HepG2 (cell line): ENCODE data around the gene TGDS. TPM values are rescaled to one million over a fixed set of nuclear protein-coding genes. Genes with fewer than 3 reads are reported as not detected.

Experiments
- ATAC-seq: fragments of 200-7000 bp; cut with Tn5 transposase; 3 replicates; pipeline ENCODE4 v1.9.1; 2020; ENCODE audit warnings: mild to moderate bottlenecking, moderate library complexity
- BruUV-seq: library from RNA; stranded (reverse); fragments of 400-500 nt; replicated peaks from 2 replicates; lab custom pipeline; 2021; lab: Mats Ljungman, UMichigan
- CTCF ChIA-PET: fragments of 300-600 bp; formaldehyde crosslinking; extraction: SDS; loops from one replicate; lab custom pipeline; 2021; ENCODE audit warnings: low total read pairs, inconsistent platforms, low intra/inter-chr PET ratio; lab: Yijun Ruan, JAX
- POLR2A ChIA-PET: fragments of 350-600 bp; sonication (Branson Sonifier 250); formaldehyde crosslinking; loops from one replicate; lab custom pipeline; 2020; ENCODE audit warnings: antibody characterized with exemption, inconsistent platforms; lab: Yijun Ruan, JAX
- DNase-seq: peaks from one replicate; pipeline ENCODE4 v3.0.0-alpha.2; 2015; ENCODE audit warnings: low spot score
- FAIRE-seq: peaks from 3 replicates; lab custom pipeline; 2011; peaks lifted over from hg19 to GRCh38; lab: Jason Lieb, UNC
- H2AFZ ChIP-seq: one replicate; pipeline ENCODE4 v1.6.1; 2011; ENCODE audit warnings: low read length, inconsistent platforms
- H3K27ac ChIP-seq: fragments of 300-600 bp; 3 replicates; pipeline ENCODE4 v1.8.0; 2011; ENCODE audit warnings: mixed run types, mild to moderate bottlenecking, mixed read lengths, low read length, inconsistent platforms; ENCODE audit not compliant: insufficient read depth; ENCODE audit errors: extremely low read length
- H3K27me3 ChIP-seq, 2 experiments: fragments of 200-600 bp in 1 of 2; 2 replicates in 1 of 2; 3 replicates in 1 of 2; pipeline versions ENCODE4 v1.6.0 to v1.8.0; 2011; ENCODE audit warnings: low read length in 2 of 2, mild to moderate bottlenecking in 2 of 2, moderate library complexity in 2 of 2, inconsistent platforms in 1 of 2; ENCODE audit not compliant: insufficient read depth in 2 of 2, control insufficient read depth in 1 of 2
- H3K36me3 ChIP-seq, 2 experiments: fragments of 200-600 bp in 1 of 2; replicated peaks in 1 of 2; 2 replicates in 1 of 2; 3 replicates in 1 of 2; pipeline versions ENCODE4 v1.5.1 to v1.8.0; 2011; ENCODE audit warnings: low read length in 2 of 2, inconsistent platforms in 1 of 2; ENCODE audit not compliant: insufficient read depth in 2 of 2, control insufficient read depth in 1 of 2
- H3K4me1 ChIP-seq: 2 replicates; pipeline ENCODE4 v1.5.1; 2012; ENCODE audit warnings: low read length, inconsistent platforms; ENCODE audit not compliant: insufficient read depth
- H3K4me2 ChIP-seq: 2 replicates; pipeline ENCODE4 v1.6.0; 2011; ENCODE audit warnings: low read depth, low read length, inconsistent platforms
- H3K4me3 ChIP-seq, 3 experiments: fragments of 200-600 bp in 1 of 3; sonication (generic), shearing (Covaris generic) in 1 of 3; replicated peaks in 1 of 3; 2 replicates each; pipeline ENCODE4 v1.5.1; 2011 to 2016; ENCODE audit warnings: low read length in 3 of 3, inconsistent platforms in 2 of 3, low read depth in 2 of 3, mild to moderate bottlenecking in 2 of 3, control low read depth in 1 of 3, mixed read lengths in 1 of 3; ENCODE audit not compliant: insufficient read depth in 1 of 3
- H3K79me2 ChIP-seq: one replicate; pipeline ENCODE4 v1.6.1; 2011; ENCODE audit warnings: low read length, inconsistent platforms; ENCODE audit not compliant: insufficient read depth
- H3K9ac ChIP-seq: 2 replicates; pipeline ENCODE4 v1.6.0; 2011; ENCODE audit warnings: mild to moderate bottlenecking, low read depth, low read length, inconsistent platforms; ENCODE audit not compliant: insufficient read depth
- H3K9me3 ChIP-seq: 2 replicates; pipeline ENCODE4 v1.5.1; 2012; ENCODE audit warnings: mild to moderate bottlenecking, low read length
- H4K20me1 ChIP-seq: 2 replicates; pipeline ENCODE4 v1.6.0; 2011; ENCODE audit warnings: inconsistent platforms, mild to moderate bottlenecking, low read length, moderate library complexity; ENCODE audit not compliant: insufficient read depth
- BHLHE40 ChIP-seq: IDR thresholded peaks from 2 replicates; pipeline ENCODE4 v1.6.1; 2011; ENCODE audit warnings: low read length, improper control_type of control experiment
- KLF12 ChIP-seq: sonication (generic); formaldehyde crosslinking; IDR thresholded peaks from 2 replicates; pipeline ENCODE4 v1.4.0; 2020; ENCODE audit warnings: missing genetic modification reagents, borderline replicate concordance
- NFIC ChIP-seq: IDR thresholded peaks from 2 replicates; pipeline ENCODE4 v1.6.1; 2012; ENCODE audit warnings: mild to moderate bottlenecking, low read length, inconsistent platforms
- PAWR ChIP-seq: sonication (generic); formaldehyde crosslinking; IDR thresholded peaks from 2 replicates; pipeline ENCODE4 v1.4.0; 2020; ENCODE audit warnings: missing genetic modification reagents, mild to moderate bottlenecking, borderline replicate concordance
- ZFP36L1 ChIP-seq: sonication (generic); formaldehyde crosslinking; IDR thresholded peaks from 2 replicates; pipeline ENCODE4 v1.8.0; 2022; ENCODE audit warnings: mild to moderate bottlenecking, missing genetic modification reagents, moderate library complexity
- ZNF143 ChIP-seq: sonication (generic); formaldehyde crosslinking; IDR thresholded peaks from 2 replicates; pipeline ENCODE4 v1.4.0; 2020; ENCODE audit warnings: missing genetic modification reagents
- ZNF441 ChIP-seq: sonication (generic); formaldehyde crosslinking; IDR thresholded peaks from 2 replicates; pipeline ENCODE4 v1.7.0; 2021; ENCODE audit warnings: missing genetic modification reagents, borderline replicate concordance
- WGBS: methylation state at CpG from one replicate; pipeline ENCODE4 v1.1.6; 2017; ENCODE audit warnings: low lambda C conversion rate; 5-methylcytosine and 5-hydroxymethylcytosine counted together
- in situ Hi-C: cut with HindIII; loops from 2 replicates; pipeline ENCODE4 v1.10.0; 2017; ENCODE audit warnings: low pct_unique_long_range_greater_than_20kb; ENCODE audit not compliant: extremely low pct_ligation_motif_present
- intact Hi-C: fragments of 100-400 bp; cut with micrococcal nuclease; formaldehyde crosslinking; loops from one replicate; pipeline ENCODE4 v1.10.0; 2022; ENCODE audit not compliant: unreplicated experiment
- polyA plus RNA-seq, 8 experiments: library from polyadenylated mRNA; depleted of rRNA in 3 of 8; stranded (reverse) in 7 of 8; unstranded in 1 of 8; fragments of >200 nt; fragmentation: Illumina TruSeq in 4 of 8; extraction: Trizol in 4 of 8; gene quantifications; 2 replicates each; pipeline versions ENCODE4 v1.2.1 to v1.2.3, GENCODE V29; 2011 to 2016; ENCODE audit warnings: low read depth in 4 of 8, missing spikeins in 1 of 8, mixed read lengths in 1 of 8; ENCODE audit not compliant: insufficient read depth in 1 of 8
- total RNA-seq, 5 experiments: library from RNA; depleted of rRNA; stranded (reverse); fragments of >200 nt; fragmentation: Illumina TruSeq; extraction: Trizol; gene quantifications; 2 replicates each; pipeline ENCODE4 v1.2.3, GENCODE V29; 2016; ENCODE audit warnings: low read depth in 1 of 5
- TF ChIP-seq, protein P1 (sequence below): sonication (generic); IDR thresholded peaks from 2 replicates; pipeline ENCODE4 v1.6.1; 2016; ENCODE audit warnings: low read depth, borderline replicate concordance
- TF ChIP-seq, protein P2 (sequence below): sonication (generic); formaldehyde crosslinking; IDR thresholded peaks from 2 replicates; pipeline ENCODE4 v1.4.0; 2020; ENCODE audit warnings: low read depth, mild to moderate bottlenecking, missing genetic modification reagents
- TF ChIP-seq, protein P3 (sequence below): sonication (generic); formaldehyde crosslinking; IDR thresholded peaks from 2 replicates; pipeline ENCODE4 v1.4.0; 2020; ENCODE audit warnings: missing genetic modification reagents
- TF ChIP-seq, protein P4 (sequence below): sonication (generic); formaldehyde crosslinking; IDR thresholded peaks from 2 replicates; pipeline ENCODE4 v1.5.1; 2020; ENCODE audit warnings: mild to moderate bottlenecking, missing genetic modification reagents, moderate library complexity

Gene TGDS
- total and polyA plus RNA-seq, 2 of the 13 experiments (the other 11 are each of a cell fraction or from before 2014, with no cell fraction given) = 15.5 to 17.9 TPM

DNA sequence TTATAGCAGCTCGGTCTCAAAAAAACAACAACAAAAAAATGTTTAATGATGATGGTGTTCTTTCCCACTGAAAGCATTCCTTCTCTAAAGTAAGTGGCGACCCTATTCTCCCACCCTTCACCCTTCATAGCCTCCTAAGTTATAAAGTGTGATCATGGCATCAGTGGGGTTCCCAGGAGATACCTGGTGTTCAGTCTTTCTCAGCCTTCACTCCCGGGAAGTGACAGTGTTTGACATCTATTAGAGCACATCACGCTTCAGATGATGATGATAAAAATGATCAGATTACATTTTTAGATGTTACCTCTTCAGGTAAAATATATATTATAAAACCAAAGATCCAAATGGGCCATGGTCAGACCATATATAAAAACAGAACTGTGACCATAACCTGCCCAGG is 51.0 kb downstream of the TGDS start:
- DNase-seq = no peak
- intact Hi-C loops = loop anchor here (5.0 kb wide), 1 partner anchor 108 kb away; no protein-coding TSS in a partner anchor

GRCh38 chr13:94542917-94543316 is 53.0 kb downstream of the TGDS start:
- Histone ChIP-seq H3K4me1 (peaks cover 14% of the 10 kb centered on the region), H3K9me3 (0 out of 2 replicates have a peak, but pooled peaks cover 7% of the 10 kb centered on the region), H3K27me3 (peaks cover 0 to 12% of the 10 kb centered on the region in 2 experiments; a peak in 2 of 5 replicates), H3K79me2 (no peaks in the 10 kb centered on the region), H3K9ac (no peak overlapping the region), H3K4me3 (no peak overlapping the region), H3K27ac (no peak overlapping the region), H2AFZ (no peak overlapping the region), H3K36me3 (no peaks in the 10 kb centered on the region), H3K4me2 (no peak overlapping the region), H4K20me1 (no peaks in the 10 kb centered on the region)
- no TSS peak for BruUV-seq
- no peak for ATAC-seq
- 40% methylated on average over 6 of the region's 6 CpGs for WGBS
- no peak for FAIRE-seq
- in situ Hi-C loops = no loop called here
- POLR2A ChIA-PET = no interaction called here
- DNase-seq = no peak
- CTCF ChIA-PET = no interaction called here
- intact Hi-C loops = no loop called here
- no peak for TF ChIP-seq ZNF441 (CRISPR knock-in tag)
- no peak for TF ChIP-seq ZNF143 (CRISPR knock-in tag)
- TF ChIP-seq NFIC = no peak
- no peak for TF ChIP-seq KLF12 (CRISPR knock-in tag)
- no peak for TF ChIP-seq ZFP36L1 (CRISPR knock-in tag)
- no peak for TF ChIP-seq PAWR (CRISPR knock-in tag)
- TF ChIP-seq, protein P1, sequence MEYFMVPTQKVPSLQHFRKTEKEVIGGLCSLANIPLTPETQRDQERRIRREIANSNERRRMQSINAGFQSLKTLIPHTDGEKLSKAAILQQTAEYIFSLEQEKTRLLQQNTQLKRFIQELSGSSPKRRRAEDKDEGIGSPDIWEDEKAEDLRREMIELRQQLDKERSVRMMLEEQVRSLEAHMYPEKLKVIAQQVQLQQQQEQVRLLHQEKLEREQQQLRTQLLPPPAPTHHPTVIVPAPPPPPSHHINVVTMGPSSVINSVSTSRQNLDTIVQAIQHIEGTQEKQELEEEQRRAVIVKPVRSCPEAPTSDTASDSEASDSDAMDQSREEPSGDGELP = no peak
- TF ChIP-seq, protein P2, sequence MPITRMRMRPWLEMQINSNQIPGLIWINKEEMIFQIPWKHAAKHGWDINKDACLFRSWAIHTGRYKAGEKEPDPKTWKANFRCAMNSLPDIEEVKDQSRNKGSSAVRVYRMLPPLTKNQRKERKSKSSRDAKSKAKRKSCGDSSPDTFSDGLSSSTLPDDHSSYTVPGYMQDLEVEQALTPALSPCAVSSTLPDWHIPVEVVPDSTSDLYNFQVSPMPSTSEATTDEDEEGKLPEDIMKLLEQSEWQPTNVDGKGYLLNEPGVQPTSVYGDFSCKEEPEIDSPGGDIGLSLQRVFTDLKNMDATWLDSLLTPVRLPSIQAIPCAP = no peak

More for the DNA sequence above, 51.0 kb downstream of the TGDS start:
- Histone ChIP-seq H3K27ac (no peak overlapping the region), H4K20me1 (no peaks in the 10 kb centered on the region), H2AFZ (no peak overlapping the region), H3K27me3 (no peaks in the 10 kb centered on the region), H3K4me3 (no peak overlapping the region), H3K9ac (no peak overlapping the region), H3K4me2 (no peak overlapping the region), H3K79me2 (no peaks in the 10 kb centered on the region), H3K9me3 (0 out of 2 replicates have a peak, but pooled peaks cover 7% of the 10 kb centered on the region), H3K4me1 (peaks cover 21% of the 10 kb centered on the region), H3K36me3 (no peaks in the 10 kb centered on the region)
- CTCF ChIA-PET = no interaction called here
- in situ Hi-C loops = no loop called here
- WGBS = 68% methylated on average over 4 of the region's 4 CpGs
- TF ChIP-seq BHLHE40 = no peak
- TF ChIP-seq, protein P3, sequence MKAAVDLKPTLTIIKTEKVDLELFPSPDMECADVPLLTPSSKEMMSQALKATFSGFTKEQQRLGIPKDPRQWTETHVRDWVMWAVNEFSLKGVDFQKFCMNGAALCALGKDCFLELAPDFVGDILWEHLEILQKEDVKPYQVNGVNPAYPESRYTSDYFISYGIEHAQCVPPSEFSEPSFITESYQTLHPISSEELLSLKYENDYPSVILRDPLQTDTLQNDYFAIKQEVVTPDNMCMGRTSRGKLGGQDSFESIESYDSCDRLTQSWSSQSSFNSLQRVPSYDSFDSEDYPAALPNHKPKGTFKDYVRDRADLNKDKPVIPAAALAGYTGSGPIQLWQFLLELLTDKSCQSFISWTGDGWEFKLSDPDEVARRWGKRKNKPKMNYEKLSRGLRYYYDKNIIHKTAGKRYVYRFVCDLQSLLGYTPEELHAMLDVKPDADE = no peak
- TF ChIP-seq, protein P4, sequence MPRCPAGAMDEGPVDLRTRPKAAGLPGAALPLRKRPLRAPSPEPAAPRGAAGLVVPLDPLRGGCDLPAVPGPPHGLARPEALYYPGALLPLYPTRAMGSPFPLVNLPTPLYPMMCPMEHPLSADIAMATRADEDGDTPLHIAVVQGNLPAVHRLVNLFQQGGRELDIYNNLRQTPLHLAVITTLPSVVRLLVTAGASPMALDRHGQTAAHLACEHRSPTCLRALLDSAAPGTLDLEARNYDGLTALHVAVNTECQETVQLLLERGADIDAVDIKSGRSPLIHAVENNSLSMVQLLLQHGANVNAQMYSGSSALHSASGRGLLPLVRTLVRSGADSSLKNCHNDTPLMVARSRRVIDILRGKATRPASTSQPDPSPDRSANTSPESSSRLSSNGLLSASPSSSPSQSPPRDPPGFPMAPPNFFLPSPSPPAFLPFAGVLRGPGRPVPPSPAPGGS = no peak
- no TSS peak for BruUV-seq
- ATAC-seq (no peak), FAIRE-seq (no peak)
- POLR2A ChIA-PET = no interaction called here
